Osteocyte (in vitro differentiated cells): ENCODE data around the gene ATF6B. TPM values are rescaled to one million over a fixed set of nuclear protein-coding genes. Genes with fewer than 3 reads are reported as not detected.

ENCODE experiments used
- DNase-seq: peaks from one replicate; pipeline ENCODE4 v3.0.0; 2021; ENCODE audit warnings: mixed read lengths; ENCODE audit not compliant: unreplicated experiment; ENCODE audit errors: extremely low spot score
- H3K27ac Mint-ChIP-seq: one replicate; pipeline ENCODE4 v1.8.0; 2021; ENCODE audit warnings: mild to moderate bottlenecking, mixed read lengths; ENCODE audit not compliant: unreplicated experiment
- H3K27me3 Mint-ChIP-seq: one replicate; pipeline ENCODE4 v1.8.0; 2021; ENCODE audit warnings: mixed read lengths; ENCODE audit not compliant: unreplicated experiment
- H3K36me3 Mint-ChIP-seq: one replicate; pipeline ENCODE4 v1.8.0; 2021; ENCODE audit warnings: mixed read lengths; ENCODE audit not compliant: unreplicated experiment
- H3K4me1 Mint-ChIP-seq: one replicate; pipeline ENCODE4 v1.8.0; 2021; ENCODE audit warnings: mixed read lengths; ENCODE audit not compliant: unreplicated experiment
- H3K4me3 Mint-ChIP-seq: one replicate; pipeline ENCODE4 v1.8.0; 2021; ENCODE audit warnings: mild to moderate bottlenecking, moderate library complexity, mixed read lengths; ENCODE audit not compliant: unreplicated experiment
- H3K9me3 Mint-ChIP-seq: one replicate; pipeline ENCODE4 v1.8.0; 2021; ENCODE audit warnings: mixed read lengths; ENCODE audit not compliant: unreplicated experiment
- total RNA-seq: library from RNA; stranded (reverse); gene quantifications from 2 replicates; pipeline ENCODE4 v1.2.1, GENCODE V29; 2021
- TF ChIP-seq, protein P1 (sequence below): fragments of 200-600 bp; sonication (generic); IDR thresholded peaks from 2 replicates; pipeline ENCODE4 v1.5.0; 2021; ENCODE audit warnings: antibody characterized with exemption, mild to moderate bottlenecking, moderate library complexity

Gene ATF6B
- total RNA-seq, 1 donor from 2014 or later: 109 TPM

GRCh38 chr6:32133786-32134185, 5.7 kb upstream of the ATF6B start:
- Mint-ChIP-seq H3K4me3 (no peak overlapping the region), H3K4me1 (peaks cover 20% of the 10 kb centered on the region), H3K27me3 (no peaks in the 10 kb centered on the region), H3K27ac (peak overlapping the region; percentile 33), H3K9me3 (no peaks in the 10 kb centered on the region), H3K36me3 (no peaks in the 10 kb centered on the region)
- TF ChIP-seq, protein P1, sequence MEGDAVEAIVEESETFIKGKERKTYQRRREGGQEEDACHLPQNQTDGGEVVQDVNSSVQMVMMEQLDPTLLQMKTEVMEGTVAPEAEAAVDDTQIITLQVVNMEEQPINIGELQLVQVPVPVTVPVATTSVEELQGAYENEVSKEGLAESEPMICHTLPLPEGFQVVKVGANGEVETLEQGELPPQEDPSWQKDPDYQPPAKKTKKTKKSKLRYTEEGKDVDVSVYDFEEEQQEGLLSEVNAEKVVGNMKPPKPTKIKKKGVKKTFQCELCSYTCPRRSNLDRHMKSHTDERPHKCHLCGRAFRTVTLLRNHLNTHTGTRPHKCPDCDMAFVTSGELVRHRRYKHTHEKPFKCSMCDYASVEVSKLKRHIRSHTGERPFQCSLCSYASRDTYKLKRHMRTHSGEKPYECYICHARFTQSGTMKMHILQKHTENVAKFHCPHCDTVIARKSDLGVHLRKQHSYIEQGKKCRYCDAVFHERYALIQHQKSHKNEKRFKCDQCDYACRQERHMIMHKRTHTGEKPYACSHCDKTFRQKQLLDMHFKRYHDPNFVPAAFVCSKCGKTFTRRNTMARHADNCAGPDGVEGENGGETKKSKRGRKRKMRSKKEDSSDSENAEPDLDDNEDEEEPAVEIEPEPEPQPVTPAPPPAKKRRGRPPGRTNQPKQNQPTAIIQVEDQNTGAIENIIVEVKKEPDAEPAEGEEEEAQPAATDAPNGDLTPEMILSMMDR: no peak
- no peak for DNase-seq

DNA sequence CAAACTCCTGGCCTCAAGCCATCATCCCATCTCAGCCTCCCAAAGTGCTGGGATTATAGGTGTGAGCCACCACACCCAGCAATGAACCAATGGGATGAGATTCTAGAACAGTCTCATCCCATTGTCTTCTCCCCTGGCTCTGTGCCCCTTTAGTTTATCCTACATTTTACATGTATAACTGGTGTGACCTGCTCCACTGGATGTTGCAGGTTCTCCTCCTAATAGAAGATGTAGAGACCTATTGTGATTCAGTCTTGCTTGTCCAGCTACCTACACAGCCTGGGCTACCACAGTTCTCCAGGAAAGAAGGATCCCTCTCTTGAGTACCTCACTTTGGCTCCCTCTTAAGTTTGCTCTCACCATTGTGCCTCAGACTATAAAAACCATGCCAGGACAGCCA, 4.1 kb upstream of the ATF6B start:
- DNase-seq: no peak
- H3K27ac Mint-ChIP-seq: no peak overlapping the region
- H3K4me3 Mint-ChIP-seq: no peak overlapping the region
- no peaks in the 10 kb centered on the region for H3K36me3 Mint-ChIP-seq
- H3K27me3 Mint-ChIP-seq: no peaks in the 10 kb centered on the region
- peaks cover 29% of the 10 kb centered on the region for H3K4me1 Mint-ChIP-seq
- H3K9me3 Mint-ChIP-seq: no peaks in the 10 kb centered on the region
- TF ChIP-seq, protein P1: no peak

DNA sequence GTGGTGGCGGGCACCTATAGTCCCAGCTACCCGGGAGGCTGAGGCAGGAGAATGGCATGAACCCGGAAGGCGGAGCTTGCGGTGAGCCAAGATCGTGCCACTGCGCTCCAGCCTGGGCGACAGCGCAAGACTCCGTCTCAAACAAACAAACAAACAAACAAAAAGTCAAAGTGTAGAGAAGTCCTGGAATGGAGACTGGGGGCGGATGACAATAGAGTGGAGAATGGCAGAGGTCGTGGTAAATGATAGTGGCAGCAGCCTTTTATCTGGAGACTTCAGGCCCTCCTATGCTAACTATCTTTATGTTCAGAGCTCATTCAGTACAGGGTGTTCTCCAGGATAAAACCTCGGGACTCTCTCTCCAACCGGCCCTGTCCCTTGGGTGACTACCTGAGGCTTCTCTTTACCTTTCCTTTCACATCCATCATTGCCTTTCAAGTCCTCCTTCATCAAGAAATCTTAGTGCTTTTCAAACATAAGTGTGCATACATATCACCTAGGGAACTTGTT, 3.4 kb upstream of the ATF6B start:
- Mint-ChIP-seq H3K9me3 (no peaks in the 10 kb centered on the region), H3K36me3 (no peaks in the 10 kb centered on the region), H3K27me3 (no peaks in the 10 kb centered on the region), H3K27ac (no peak overlapping the region), H3K4me1 (peaks cover 35% of the 10 kb centered on the region), H3K4me3 (peak overlapping the region; percentile 44)
- no peak for DNase-seq
- TF ChIP-seq, protein P1: no peak

DNA sequence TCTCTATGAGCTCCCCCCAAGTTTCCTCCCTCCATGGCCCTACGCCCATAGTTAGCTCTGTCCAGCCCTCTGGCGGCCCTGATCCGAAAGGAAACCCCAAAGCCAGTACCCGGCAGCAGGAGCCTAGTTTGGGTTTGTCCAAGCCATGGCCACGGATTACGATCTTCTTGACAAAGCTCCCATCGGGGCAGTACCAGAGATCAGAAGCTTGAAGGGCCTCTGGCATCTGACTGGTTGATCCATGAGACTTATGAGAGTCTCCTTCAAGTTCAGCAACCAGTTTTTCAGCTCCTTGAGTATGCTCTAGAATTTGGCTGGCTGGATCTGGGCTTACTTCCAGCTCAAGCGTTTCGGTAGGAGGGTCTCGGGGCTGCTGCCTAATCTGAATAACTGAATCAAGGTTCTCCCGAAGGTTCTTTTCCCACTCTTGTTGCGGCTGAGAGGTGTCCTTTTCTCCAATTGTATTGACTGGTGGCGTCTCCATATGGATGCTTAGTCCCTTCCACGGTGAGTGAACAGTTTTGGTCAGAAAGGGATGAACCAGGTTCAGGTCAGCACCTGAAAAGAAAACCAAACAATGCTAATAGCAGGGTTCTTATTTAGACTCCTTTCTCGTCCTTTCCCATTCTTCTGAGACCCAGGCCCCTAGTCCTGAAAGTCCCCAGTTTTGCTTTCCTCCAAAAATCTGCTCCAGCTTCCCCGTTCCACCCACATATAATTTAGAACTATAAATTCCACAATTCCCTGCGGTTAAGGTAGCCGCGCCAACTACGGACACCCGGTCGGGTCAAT, 1.4 kb upstream of the ATF6B start:
- Mint-ChIP-seq H3K27ac (peak overlapping the region; percentile 100), H3K4me1 (peaks cover 40% of the 10 kb centered on the region), H3K9me3 (no peaks in the 10 kb centered on the region), H3K4me3 (peak overlapping the region; percentile 93), H3K27me3 (no peaks in the 10 kb centered on the region), H3K36me3 (peaks cover 6% of the 10 kb centered on the region)
- DNase-seq: no peak
- TF ChIP-seq, protein P1: no peak

DNA sequence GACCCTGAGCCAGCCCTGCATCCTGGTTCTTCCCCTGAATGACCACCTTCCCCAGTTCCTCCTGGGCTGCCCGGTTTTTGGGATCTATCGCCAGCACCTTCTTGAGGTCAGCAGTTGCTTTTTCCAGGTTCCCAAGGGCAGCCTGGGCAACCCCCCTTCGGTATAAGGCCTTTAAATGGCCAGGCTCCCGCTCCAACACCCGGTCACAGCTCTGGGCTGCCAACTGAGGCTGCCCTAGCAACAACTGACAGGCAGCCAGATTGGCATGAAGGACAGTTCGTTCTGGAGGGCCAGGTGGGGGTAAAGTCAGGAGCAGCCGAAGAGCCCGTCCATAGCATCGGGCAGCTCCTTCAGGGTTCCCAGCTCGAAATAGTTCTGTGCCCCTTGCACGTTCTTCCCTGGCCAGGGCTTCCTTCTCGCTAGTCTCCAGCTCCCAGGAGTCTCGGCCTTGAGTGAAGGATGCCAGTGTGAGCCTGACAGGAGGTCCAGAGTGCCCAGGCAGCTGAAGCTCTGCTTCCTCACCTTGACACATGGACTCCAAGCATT, 778 bp upstream of the ATF6B start:
- Mint-ChIP-seq H3K36me3 (peaks cover 12% of the 10 kb centered on the region), H3K4me3 (peak overlapping the region; percentile 99), H3K4me1 (peaks cover 40% of the 10 kb centered on the region), H3K9me3 (no peaks in the 10 kb centered on the region), H3K27ac (peak overlapping the region; percentile 100), H3K27me3 (no peaks in the 10 kb centered on the region)
- TF ChIP-seq, protein P1: no peak
- DNase-seq: no peak
